NCI-H748 (cell line): ENCODE results near the gene RAB14.
"Not testable (repeated sequence)": the region's sequence is repeated elsewhere in the genome, so short reads cannot be mapped to it uniquely, and the experiment has no call there.

Experiments
- DNase-seq: peaks from one replicate; lab custom pipeline; 2025; ENCODE audit not compliant: unreplicated experiment; lab: John Stamatoyannopoulos, UW

Gene RAB14

DNA sequence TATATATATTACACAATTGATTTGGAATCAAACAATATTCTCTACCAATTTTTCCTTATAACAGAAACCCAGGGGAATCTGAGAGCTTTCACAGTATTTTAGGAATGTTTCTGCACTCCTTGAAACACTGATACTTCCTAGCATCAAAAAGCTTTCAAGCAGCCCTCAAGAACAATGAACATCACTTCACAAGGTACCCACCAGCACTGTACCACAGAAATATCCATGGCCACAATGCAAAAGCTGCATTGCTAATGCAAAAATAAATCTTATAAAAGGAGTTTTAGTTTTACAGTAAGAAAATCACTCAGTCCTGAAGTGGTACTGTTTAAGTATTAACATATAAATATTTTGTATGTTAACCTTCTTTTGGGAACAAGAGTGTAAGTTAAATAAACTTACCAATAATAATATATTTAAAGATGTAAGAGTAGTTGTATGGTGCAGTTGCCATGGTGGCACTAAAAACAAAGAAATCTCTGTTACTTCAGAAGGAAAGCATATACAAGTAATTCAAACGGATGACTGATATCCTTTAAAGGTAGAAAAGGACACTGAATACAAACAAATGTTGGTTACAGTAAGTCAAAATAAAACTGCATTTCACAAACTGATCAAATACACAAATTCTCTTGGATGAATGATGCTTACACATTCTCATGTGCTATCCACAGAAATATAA, 8.6 kb downstream of the RAB14 start:
- no peak for DNase-seq

- no peak for DNase-seq
These were observed 9.2 kb downstream of the RAB14 start for GRCh38 chr9:121192518-121192917.

GRCh38 chr9:121191235-121191634, 10.4 kb downstream of the RAB14 start:
- no peak for DNase-seq

DNA sequence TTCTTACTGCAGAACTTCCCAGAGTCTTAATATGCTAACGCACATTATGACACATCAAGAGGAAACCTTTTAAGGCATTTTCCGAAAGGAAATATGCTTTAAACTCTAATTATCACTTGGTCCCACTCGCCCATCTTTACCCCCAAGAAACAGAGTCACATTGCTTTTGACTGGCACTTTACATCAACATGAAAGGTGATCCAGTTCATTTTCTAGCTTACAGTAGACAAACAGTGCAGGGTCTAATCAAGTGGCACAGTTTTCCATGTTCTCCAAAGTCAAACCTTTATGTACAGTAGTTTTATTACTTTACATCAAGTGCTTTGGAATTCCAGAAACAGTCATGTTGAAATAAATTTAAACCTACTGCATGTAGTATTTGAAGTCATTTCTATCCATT, 12.0 kb downstream of the RAB14 start:
- DNase-seq = no peak

GRCh38 chr9:121189006-121189405, 12.7 kb downstream of the RAB14 start:
- DNase-seq = no peak

GRCh38 chr9:121187636-121188305, 13.9 kb downstream of the RAB14 start:
- DNase-seq = no peak

DNA sequence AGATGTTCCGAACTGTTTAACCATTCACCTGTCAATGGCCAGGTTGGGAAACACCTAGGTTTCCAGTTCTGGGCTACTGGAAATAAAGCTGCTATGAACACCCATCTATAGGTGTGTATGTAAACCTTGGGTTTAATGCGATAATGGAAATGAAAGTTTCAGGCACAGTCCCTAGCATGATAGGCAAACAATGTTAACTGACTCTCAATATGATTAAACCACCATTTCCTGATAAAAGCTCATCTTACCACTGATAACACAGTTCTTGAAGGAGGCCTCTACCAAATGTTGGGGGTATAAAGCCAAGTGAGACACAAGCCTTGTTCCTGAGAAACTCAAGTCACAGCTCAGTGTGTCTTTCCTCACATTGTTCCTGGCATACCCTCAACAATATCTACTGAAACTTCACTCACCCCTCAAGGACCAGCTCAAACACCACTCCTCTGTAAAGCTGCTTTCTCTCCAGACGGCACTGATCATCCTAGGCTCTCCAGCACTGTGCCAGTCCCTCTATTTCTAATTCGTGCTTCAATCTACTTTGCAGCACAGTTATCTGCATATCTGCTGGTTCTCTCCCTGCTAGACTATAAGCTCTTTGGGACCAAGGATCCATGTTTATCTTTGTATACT, 15.8 kb downstream of the RAB14 start:
- DNase-seq = no peak

DNA sequence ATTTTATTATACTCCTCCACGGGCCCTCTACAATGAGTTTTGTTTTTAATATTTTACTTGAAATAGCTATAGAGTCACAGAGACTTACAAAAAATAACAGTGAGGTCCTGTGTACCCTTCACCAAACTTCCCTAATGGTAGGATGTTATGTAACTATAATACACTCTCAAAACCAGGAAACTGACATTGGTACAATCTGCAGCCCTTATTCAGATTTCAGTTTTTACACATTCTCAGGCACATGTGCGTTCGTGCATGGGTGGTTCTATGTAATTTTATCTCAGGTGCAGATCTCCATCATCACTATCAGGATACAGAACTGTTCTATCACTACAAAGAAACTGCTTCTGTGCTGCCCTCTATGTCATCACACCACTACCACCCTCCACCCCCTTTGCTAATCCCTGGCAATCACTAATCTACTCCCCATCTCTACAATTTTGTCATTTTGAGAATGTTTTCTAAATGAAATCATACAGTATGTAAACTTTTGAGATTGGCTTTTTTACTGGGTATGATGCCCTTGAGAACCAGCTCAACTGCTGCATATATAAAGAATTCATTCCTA, 16.4 kb downstream of the RAB14 start:
- no peak for DNase-seq

GRCh38 chr9:121184463-121184862, 17.2 kb downstream of the RAB14 start:
- DNase-seq = no peak

DNA sequence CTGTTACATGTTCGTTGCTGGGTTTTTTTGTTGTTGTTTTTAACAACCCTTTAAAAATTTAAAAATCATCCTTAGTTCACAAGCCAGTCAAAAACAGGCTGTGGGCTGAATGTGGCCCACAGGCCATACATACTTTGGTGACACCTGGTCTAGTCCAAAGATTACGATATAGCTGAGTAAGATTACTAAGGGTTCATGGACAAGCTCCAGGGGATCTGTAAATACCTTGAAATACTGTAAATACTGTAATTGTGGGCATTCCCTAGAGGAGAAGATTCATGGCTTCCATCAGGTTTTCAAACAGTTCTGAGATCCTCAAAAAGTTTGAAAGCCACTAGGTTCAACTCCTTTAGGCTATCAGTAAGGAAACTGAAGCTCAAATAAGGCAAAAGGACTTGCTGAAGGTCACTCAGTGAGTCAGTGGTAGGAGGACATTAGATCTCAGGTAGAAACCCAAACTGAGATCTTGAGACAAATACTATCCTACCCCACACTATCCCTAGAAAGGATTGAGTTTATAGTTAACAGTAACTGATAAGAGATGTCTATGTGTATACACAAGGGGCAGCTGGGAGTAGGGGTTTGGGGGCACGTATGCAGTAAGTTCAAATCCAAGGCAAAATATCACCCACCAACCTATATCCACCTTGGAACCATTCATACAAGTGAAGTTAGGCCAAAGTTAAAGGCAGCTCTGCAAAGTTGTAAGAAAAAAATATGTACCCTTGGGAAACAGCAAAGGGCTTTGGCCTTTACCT, 17.8 kb downstream of the RAB14 start:
- DNase-seq = no peak

DNA sequence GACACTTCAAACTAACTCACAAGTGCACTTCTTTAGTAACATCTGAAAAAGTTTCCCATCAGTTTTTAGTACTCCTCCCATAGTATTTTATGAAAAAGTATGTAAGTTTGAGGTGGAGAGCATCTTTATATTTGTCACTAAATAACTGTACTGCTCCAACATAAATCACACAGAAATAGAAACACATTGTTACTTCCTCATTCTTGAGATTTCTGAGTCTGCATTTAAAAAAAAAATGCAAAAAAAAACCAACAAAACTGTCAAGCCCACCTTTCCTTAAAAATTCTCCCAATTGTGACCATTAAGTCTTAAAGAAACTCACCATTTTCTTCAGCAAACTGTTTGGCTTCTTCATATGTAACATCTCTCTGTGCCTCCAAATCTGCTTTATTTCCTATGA, 18.7 kb downstream of the RAB14 start:
- no peak for DNase-seq

GRCh38 chr9:121182101-121182836, 19.4 kb downstream of the RAB14 start:
- no peak for DNase-seq

GRCh38 chr9:121179930-121180681, 21.6 kb downstream of the RAB14 start:
- DNase-seq = no peak

GRCh38 chr9:121179373-121179721, 22.3 kb downstream of the RAB14 start:
- not testable (repeated sequence) for DNase-seq

DNA sequence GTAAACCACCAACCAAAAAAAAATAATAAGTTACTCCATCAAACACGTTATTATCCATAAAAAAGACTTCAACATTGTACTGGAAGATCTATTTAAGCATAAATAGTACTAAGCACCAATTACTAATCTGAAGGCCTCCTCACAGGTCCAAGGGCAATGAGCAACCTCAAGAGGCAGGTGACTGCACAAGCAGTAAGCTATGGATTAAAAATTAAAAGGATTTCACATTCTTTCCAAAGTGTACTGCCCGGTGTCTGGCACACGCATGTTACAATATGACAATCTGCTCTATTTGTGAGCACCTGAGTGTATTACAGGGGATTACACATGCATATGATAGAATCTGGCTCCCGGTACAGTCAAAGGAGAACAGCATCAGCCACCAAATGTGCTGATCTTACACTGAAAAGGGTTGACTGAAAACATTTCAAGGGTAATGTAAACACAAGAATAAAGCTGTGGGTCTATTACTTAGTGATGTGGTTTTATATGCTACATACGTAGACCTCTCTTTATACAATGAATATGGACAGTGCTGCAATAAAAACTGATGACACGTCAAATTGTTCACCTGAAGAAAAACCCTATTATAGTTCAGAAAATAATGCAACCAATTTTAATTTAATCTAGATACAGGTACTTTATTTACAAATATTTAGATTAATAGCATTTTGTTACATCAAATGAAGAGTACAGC, 22.8 kb downstream of the RAB14 start:
- no peak for DNase-seq

DNA sequence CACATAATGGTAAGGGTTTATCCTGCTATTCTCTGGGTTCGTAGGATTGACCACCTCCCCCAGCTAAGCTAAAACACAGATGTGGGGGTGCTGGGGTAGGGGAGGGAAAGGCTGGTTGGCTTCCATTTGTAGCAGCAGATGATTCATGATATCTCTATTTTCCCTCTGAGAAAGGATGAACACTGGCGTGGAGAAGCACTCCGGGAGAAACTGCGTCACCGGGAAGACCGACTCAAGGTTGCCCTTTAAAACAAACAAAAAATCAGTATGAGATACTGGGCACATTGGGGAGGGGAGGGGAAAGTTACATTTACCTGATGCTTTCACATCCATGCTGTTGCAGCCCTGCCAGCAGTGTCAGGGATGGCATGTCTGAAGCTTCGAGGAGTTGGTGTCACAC, 28.2 kb downstream of the RAB14 start:
- no peak for DNase-seq

DNA sequence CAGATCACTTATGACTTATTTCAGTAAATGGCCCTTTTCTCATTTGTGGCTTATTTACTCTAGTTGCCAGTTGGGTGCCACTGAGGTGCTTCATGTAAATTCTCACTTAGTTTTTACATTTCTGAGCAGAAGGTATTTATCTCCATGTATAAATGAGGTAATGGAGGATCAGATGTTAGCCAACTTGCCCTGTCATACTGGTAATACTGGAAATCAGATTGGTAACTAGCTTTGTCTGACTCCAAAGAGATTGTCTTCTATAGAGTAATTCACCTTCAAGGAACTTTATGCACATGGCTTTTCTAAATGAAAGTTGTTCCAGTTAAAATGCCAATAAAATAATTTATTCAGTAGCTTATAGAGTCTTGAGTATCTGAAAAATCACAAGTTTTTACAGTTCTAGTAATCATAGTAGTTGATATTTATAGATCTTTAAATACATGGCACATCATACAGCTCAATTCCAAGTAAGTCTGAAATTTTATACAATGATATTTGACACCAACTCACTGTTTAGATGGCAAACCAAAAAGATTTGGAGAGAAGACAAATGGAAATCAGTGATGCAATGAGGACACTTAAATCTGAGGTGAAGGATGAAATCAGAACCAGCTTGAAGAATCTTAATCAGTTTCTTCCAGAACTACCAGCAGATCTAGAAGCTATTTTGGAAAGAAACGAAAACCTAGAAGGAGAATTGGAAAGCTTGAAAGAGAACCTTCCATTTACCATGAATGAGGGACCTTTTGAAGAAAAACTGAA, 28.8 kb downstream of the RAB14 start:
- no peak for DNase-seq

- DNase-seq = no peak
These were observed 30.4 kb downstream of the RAB14 start for GRCh38 chr9:121171236-121171635.

- DNase-seq = no peak
These were observed 32.5 kb downstream of the RAB14 start for GRCh38 chr9:121169094-121169601.
